HFFc6 (cell line): ENCODE data around the gene ZDBF2. TPM values are rescaled to one million over a fixed set of nuclear protein-coding genes. Genes with fewer than 3 reads are reported as not detected.

ENCODE experiments used
- DNase-seq: peaks from one replicate; pipeline ENCODE4 v3.0.0-alpha.2; 2018
- H3K27ac Mint-ChIP-seq: 2 replicates; pipeline ENCODE4 v1.8.0; 2020; ENCODE audit warnings: mild to moderate bottlenecking, mixed read lengths
- H3K27me3 Mint-ChIP-seq: 2 replicates; pipeline ENCODE4 v1.8.0; 2021; ENCODE audit warnings: mild to moderate bottlenecking, moderate library complexity, mixed read lengths; ENCODE audit not compliant: insufficient read depth
- H3K36me3 Mint-ChIP-seq: 2 replicates; pipeline ENCODE4 v1.8.0; 2021; ENCODE audit warnings: low read depth, mixed read lengths
- H3K4me1 Mint-ChIP-seq: 2 replicates; pipeline ENCODE4 v1.8.0; 2020; ENCODE audit warnings: low read depth, mixed read lengths
- H3K4me3 Mint-ChIP-seq: 2 replicates; pipeline ENCODE4 v1.8.0; 2020; ENCODE audit warnings: mild to moderate bottlenecking, moderate library complexity, mixed read lengths
- H3K9me3 Mint-ChIP-seq: 2 replicates; pipeline ENCODE4 v1.8.0; 2020; ENCODE audit warnings: mild to moderate bottlenecking, mixed read lengths
- CTCF ChIP-seq: fragments of 200-600 bp; sonication (generic); IDR thresholded peaks from 2 replicates; pipeline ENCODE4 v1.5.0; 2021; ENCODE audit warnings: antibody characterized with exemption, mild to moderate bottlenecking
- total RNA-seq, 6 experiments: library from RNA; stranded (reverse); fragmentation: NEBNext Ultra II Directional; extraction: Animal tissue kit (Norgen Biotek cat#: 25700); gene quantifications; 2 replicates in 1 of 6; 3 replicates in 5 of 6; pipeline ENCODE4 v1.2.3, GENCODE V29; 2021

The ZDBF2 gene
- total RNA-seq, 6 experiments from 2014 or later, result 11.4 to 15.4 (median 12.9) TPM

GRCh38 chr2:206231669-206232286 lies 42.7 kb upstream of the ZDBF2 start:
- no peak for TF ChIP-seq CTCF
- Mint-ChIP-seq H3K9me3 (no peaks in the 10 kb centered on the region), H3K27ac (no peak overlapping the region), H3K27me3 (peaks cover 16% of the 10 kb centered on the region), H3K4me1 (no peaks in the 10 kb centered on the region), H3K36me3 (no peaks in the 10 kb centered on the region), H3K4me3 (no peak overlapping the region)
- DNase-seq, result no peak

- DNase-seq, result no peak
- Mint-ChIP-seq H3K9me3 (no peaks in the 10 kb centered on the region), H3K27me3 (peaks cover 16% of the 10 kb centered on the region), H3K27ac (no peak overlapping the region), H3K36me3 (no peaks in the 10 kb centered on the region), H3K4me1 (no peaks in the 10 kb centered on the region), H3K4me3 (no peak overlapping the region)
- TF ChIP-seq CTCF, result no peak
Measured at GRCh38 chr2:206232287-206233035, 42.0 kb upstream of the ZDBF2 start.

- no peak for TF ChIP-seq CTCF
- H3K36me3 Mint-ChIP-seq, result no peaks in the 10 kb centered on the region
- H3K4me3 Mint-ChIP-seq, result no peak overlapping the region
- H3K27me3 Mint-ChIP-seq, result peaks cover 9% of the 10 kb centered on the region
- no peak overlapping the region for H3K27ac Mint-ChIP-seq
- DNase-seq, result no peak
- no peaks in the 10 kb centered on the region for H3K9me3 Mint-ChIP-seq
- H3K4me1 Mint-ChIP-seq, result no peaks in the 10 kb centered on the region
Measured at GRCh38 chr2:206239157-206239556, 35.3 kb upstream of the ZDBF2 start.

GRCh38 chr2:206240327-206240726 lies 34.1 kb upstream of the ZDBF2 start:
- Mint-ChIP-seq H3K27me3 (peaks cover 5% of the 10 kb centered on the region; the same call in 1 of the 2 replicates), H3K4me1 (no peaks in the 10 kb centered on the region)
- DNase-seq, result no peak

GRCh38 chr2:206241736-206242135 lies 32.7 kb upstream of the ZDBF2 start:
- DNase-seq, result peak; percentile 2
- Mint-ChIP-seq H3K27ac (no peak overlapping the region), H3K27me3 (peaks cover 5% of the 10 kb centered on the region; the same call in 1 of the 2 replicates), H3K4me1 (no peaks in the 10 kb centered on the region), H3K9me3 (no peaks in the 10 kb centered on the region), H3K36me3 (no peaks in the 10 kb centered on the region), H3K4me3 (no peak overlapping the region)
- TF ChIP-seq CTCF, result no peak

More at GRCh38 chr2:206240327-206240726, 34.1 kb upstream of the ZDBF2 start:
- H3K4me3 Mint-ChIP-seq, result no peak overlapping the region
- no peaks in the 10 kb centered on the region for H3K36me3 Mint-ChIP-seq
- no peaks in the 10 kb centered on the region for H3K9me3 Mint-ChIP-seq
- no peak for TF ChIP-seq CTCF
- H3K27ac Mint-ChIP-seq, result no peak overlapping the region
